NCI-H2107 treated with DMSO at 0.1 percent for 48 hours (cell line): ENCODE results near the gene EXOC4.

Source experiments
- DNase-seq: peaks from one replicate; lab custom pipeline; 2025; ENCODE audit not compliant: unreplicated experiment; lab: John Stamatoyannopoulos, UW

EXOC4 gene

DNA sequence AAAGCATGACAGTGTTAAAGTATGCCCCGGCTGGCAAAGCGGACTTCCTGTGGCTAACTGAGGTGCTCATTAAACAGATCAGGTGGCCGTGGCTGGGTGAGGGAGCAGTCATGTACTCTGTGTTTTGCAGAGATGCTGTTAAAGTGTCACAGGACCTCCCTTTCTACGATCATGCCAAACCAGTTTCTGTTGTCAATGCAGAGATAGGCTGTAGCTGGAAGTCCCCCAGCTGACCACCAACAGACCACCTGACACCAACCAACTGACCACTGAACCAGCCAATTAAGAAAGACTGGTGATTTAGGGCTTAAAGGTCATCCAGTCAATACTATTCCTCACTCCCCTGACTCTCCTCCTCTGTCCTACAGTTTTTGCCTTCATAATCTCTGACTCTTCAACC lies 443.2 kb downstream of the EXOC4 start:
- no peak for DNase-seq

DNA sequence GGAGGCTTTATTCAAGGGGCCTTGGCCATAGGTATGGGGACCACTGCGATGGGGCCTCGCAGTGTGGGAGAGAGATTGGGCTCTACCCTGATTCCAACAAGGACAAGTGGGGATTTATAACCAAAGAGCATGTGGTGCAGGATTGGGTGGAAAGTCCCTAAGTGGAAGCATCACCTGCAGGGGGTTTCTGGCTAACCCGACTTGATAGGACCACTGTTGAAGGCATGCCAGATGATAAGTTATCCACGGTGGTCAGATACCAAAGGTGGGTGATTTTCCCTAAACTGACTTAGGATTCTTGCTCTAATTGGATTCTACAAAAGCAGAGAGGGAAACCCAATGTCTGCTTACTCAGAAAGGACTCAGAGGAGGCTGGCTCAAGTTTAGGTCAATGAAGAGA lies 444.7 kb downstream of the EXOC4 start:
- no peak for DNase-seq

GRCh38 chr7:133698127-133698526 lies 445.2 kb downstream of the EXOC4 start:
- DNase-seq = no peak

- no peak for DNase-seq
These were observed 446.5 kb downstream of the EXOC4 start for GRCh38 chr7:133699386-133699785.

- DNase-seq = no peak
These were observed 449.2 kb downstream of the EXOC4 start for GRCh38 chr7:133702078-133702477.

- no peak for DNase-seq
These were observed 450.1 kb downstream of the EXOC4 start for GRCh38 chr7:133702960-133703359.

GRCh38 chr7:133703547-133703946 lies 450.7 kb downstream of the EXOC4 start:
- no peak for DNase-seq

DNA sequence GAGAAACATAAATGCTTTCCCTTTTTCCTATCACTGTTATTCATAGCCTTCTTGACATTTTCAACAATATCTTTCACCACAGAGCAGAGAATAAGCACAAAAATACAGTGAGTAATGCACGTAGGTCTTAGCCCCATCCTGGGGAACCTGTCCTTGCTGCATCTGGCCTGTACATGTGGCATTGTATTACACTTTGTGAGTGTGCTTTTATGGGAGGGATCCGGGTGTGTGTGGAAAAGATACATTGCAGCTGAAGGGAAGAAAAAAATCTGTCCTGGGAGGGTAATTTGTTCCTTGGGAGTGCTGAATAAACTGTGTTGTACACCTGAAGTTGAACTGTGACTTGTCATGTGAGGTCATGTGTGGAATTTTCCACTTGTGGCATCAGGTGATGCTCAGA lies 451.6 kb downstream of the EXOC4 start:
- DNase-seq = no peak

DNA sequence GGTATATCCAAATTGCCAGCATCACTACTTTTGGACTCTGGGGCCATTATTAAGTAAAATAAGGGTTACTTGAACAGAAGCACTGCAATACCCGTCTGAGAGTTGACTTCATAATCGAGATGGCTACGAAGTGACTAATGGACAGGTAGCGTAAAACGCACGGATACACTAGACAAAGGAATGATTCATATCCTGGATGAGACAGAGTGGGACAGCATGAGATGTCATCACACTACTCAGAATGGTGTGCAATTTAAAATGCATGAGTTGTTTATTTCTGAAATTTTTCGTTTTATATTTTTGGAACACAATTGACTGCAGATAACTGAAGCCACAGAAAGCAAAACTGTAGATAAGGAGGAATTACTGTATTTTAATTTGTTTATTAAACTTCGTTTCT lies 452.7 kb downstream of the EXOC4 start:
- no peak for DNase-seq

GRCh38 chr7:133706016-133706415 lies 453.1 kb downstream of the EXOC4 start:
- no peak for DNase-seq

DNA sequence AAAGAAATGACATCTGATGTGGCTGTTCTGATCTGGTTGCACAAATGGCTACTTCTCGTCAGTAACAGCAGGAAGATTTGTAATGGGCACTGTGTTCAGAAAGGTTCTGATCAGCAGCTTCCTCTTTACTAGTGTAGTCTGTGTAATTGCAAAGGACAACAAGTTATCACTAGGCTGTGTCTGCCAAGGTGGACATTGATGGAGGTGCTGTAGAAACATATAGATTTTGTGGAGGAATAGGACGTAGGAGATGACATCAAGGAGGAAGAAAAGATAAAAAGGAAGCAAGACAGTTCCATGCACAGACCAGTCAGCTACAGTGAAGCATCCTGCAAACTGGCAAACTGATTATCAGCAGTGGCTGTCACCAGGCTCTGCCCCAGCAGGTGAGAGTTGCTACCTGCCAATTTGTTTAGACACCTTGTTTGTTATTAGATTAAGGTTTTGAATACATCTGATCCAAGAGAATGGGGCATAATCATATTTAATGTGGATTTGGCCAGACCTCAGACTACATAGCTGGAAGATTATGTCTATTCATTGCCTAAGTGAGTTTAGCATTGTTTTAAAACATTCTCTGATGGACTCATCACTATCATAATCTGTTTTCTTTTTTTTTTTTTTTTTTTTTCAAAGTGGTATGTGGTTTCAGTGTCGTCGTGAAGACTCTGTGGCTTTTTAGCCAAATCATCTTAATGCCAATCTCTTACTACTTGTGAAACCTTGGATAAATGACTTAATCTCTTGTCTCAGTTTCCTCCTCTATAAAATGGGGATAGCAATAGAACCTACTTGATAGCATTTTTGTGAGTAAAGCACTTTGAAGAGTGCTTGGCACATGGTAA lies 456.4 kb downstream of the EXOC4 start:
- DNase-seq = no peak

GRCh38 chr7:133712544-133712943 lies 459.7 kb downstream of the EXOC4 start:
- DNase-seq = no peak

- no peak for DNase-seq
These were observed 461.8 kb downstream of the EXOC4 start for GRCh38 chr7:133714654-133715053.

GRCh38 chr7:133718131-133718530 lies 465.3 kb downstream of the EXOC4 start:
- no peak for DNase-seq

DNA sequence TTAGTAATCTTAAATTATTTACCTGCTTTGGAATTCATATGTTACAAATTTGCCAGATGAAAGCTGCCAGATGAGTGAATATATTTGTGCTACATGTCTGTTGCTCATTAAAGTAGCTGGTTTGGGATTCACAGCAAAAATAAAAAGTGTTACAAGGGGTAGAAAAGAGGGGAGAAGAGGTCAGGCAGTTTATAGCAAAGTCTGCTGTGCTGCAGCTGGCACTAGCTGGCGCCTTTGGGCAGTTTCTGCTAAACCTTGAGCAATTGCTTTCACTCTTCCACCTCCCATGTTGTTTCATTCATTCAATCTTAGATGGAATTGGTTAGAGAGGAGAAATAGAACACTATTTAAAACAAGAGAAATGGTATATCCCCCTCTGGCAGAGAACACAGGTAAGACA lies 470.2 kb downstream of the EXOC4 start:
- no peak for DNase-seq

DNA sequence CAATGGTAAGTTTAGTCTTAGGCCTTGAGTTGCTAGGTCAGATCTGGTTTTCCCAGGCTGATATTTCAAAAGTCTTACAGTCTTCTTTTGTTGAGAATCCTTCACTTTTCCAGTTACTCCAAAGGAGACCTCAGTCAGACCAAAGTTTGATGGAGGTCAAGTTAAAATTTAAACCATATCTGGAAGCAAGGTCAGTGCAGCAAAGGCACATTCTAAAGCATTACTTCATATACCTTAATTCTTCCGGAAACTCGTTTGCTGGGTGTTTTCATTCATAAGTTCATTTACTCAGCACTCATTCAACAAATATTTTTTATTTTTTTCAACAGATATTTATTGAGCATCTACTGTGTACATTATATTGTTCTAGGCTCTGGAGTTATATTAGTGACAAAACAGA lies 471.3 kb downstream of the EXOC4 start:
- no peak for DNase-seq

DNA sequence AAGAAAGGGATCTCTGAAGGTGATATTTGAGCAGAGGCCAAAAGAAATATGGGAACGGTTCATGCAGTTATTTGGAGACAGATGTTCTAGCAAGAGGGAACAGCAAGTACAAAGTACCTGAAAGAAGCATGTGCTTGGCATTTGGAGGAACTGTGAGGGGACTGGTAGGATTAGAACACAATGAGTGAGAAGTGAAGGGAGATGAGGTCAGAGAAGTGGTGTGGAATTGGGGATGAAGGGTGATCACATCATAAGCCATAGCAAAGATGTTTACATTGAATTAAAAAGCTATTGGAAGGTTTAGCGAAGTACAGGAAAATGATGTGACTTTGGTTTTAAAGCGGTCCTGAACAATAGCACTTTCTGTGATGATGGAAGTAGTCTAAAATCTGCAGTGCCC lies 471.8 kb downstream of the EXOC4 start:
- DNase-seq = no peak

DNA sequence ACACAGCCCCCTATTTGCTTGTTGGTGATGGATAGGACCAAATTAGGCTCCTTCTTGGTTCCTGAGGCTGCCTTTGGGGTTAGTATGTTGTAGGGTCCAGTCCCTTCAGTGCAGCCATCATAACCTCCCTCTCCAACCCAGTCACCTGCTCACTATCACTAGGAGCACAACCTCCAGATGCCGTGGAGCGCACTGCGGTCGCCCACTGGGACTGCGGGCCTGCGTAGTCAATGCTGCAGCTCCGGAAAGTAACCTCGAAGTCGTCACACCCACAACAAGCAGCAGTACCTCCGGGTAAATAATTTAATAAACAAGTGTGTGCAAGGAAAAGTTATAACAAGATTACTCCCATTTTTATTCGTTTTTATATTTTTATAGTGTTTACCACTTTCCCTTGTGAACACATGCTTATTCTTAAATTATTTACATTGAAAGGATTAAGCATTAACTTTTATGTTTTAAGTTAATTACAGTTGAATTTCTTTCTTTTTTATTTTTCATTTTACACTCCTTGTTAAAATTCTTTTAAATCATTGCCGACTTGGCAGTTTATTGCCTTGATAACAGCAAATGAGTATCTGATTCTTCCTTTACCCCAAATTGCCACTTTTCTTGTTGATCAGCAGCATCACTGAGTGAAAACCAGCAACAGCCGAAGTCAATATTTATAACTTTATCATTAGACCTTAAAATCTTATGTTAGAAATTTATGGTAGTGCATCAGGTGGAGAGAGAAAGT lies 474.8 kb downstream of the EXOC4 start:
- no peak for DNase-seq

DNA sequence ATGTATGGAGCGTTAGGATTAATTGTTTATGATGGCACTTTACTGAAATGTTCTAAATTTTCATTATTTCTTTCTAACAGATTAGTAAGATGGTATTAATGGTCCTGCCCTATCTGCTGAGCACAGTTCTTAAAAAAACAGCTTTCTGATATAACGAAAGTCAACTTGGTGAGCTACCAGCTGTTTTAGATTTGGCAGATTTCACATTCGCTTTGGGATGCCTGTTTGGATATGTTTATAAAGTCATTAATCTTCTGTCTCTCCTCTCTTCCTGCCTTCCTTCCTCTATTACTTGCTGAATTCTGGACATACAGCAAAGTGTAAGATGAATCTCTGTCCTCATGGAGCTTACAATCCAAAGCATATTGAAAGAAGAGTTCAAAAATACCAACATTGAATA lies 477.5 kb downstream of the EXOC4 start:
- DNase-seq = no peak

DNA sequence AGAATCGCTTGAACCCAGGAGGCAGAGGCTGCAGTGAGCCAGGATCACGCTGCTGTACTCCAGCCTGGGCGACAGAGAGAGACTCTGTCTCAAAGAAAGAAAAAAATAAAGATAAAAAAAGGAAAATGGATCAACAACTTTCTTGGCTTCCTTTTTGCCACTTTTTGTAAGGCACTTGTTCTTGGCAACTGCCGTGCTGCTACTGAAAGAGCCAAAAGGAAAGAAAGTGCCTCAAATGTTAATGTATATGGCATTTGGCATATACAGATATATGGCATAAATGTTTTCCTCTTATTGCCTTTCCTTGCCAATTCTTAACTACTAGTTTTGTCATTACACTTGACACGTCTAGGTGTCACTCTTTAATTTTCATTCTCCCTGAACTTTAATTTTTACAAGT lies 480.5 kb downstream of the EXOC4 start:
- DNase-seq = no peak

DNA sequence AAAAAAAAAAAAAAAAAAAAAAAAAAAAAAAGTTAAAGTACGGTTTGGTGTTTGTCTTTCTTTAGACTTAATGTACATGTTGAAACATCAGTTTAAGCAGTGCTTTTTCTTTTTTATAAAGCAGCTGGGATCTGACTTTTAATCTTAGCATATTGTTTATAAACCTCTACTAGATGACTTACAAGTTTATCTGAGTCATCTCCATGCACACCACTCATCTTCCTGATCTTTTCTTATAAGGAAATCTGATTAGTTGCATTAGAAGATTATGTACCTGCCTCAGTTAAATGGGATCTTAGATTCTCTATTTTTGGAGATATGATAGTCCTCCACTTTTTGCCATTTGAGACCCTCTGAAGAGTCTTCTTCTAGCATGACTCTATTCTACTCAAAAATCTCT lies 482.3 kb downstream of the EXOC4 start:
- DNase-seq = no peak

GRCh38 chr7:133739817-133740216 lies 486.9 kb downstream of the EXOC4 start:
- no peak for DNase-seq

DNA sequence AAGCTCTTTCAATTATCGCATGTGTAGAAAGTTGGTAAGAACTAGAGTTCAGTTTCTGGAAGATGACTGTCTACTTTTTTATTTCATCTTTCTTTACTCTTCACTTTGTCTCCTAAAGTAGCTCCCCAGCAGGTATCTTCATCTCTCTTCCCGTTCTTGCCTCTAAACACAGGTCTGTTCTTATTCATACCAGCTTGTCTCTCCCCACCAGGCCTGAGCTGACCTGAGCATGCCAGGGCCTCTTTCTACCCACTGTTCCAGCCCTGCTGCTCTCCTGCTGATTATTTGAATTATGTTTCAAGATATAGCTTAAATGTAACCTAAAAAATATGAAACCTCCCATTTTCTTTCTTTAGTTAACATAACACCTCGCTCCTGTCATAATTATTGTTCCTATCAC lies 488.2 kb downstream of the EXOC4 start:
- no peak for DNase-seq
